H9 (cell line): ENCODE results near the gene RABGEF1. TPM values are rescaled to one million over a fixed set of nuclear protein-coding genes. Genes with fewer than 3 reads are reported as not detected.

ENCODE experiments used
- DNase-seq: peaks from one replicate; pipeline ENCODE4 v3.0.0-alpha.2; 2017
- H2AFZ ChIP-seq: one replicate; pipeline ENCODE4 v1.6.1; 2013; ENCODE audit warnings: mild to moderate bottlenecking, low read length, control low read depth, moderate library complexity
- H2AK5ac ChIP-seq: 2 replicates; pipeline ENCODE4 v1.6.1; 2013; ENCODE audit warnings: low read length, control low read depth, mixed read lengths; ENCODE audit not compliant: insufficient read length
- H2BK120ac ChIP-seq: one replicate; pipeline ENCODE4 v1.6.1; 2013; ENCODE audit warnings: low read depth, mild to moderate bottlenecking, low read length, control low read depth, inconsistent platforms; ENCODE audit not compliant: poor library complexity, severe bottlenecking
- H2BK12ac ChIP-seq: 2 replicates; pipeline ENCODE4 v1.6.1; 2013; ENCODE audit warnings: low read length, control low read depth, mixed read lengths, low read depth; ENCODE audit not compliant: insufficient read length
- H2BK15ac ChIP-seq: 2 replicates; pipeline ENCODE4 v1.6.1; 2013; ENCODE audit warnings: low read depth, low read length, control low read depth
- H2BK20ac ChIP-seq: one replicate; pipeline ENCODE4 v1.6.1; 2013; ENCODE audit warnings: low read depth, mild to moderate bottlenecking, low read length, control low read depth, inconsistent platforms; ENCODE audit not compliant: poor library complexity, severe bottlenecking
- H2BK5ac ChIP-seq: 2 replicates; pipeline ENCODE4 v1.6.1; 2013; ENCODE audit warnings: low read length, control low read depth, mixed read lengths; ENCODE audit not compliant: insufficient read length
- H3K14ac ChIP-seq: 2 replicates; pipeline ENCODE4 v1.6.1; 2013; ENCODE audit warnings: low read length, control low read depth; ENCODE audit not compliant: insufficient read depth
- H3K18ac ChIP-seq: 2 replicates; pipeline ENCODE4 v1.6.1; 2013; ENCODE audit warnings: low read depth, mild to moderate bottlenecking, mixed read lengths, low read length, control low read depth; ENCODE audit not compliant: insufficient read length
- H3K23ac ChIP-seq: 2 replicates; pipeline ENCODE4 v1.6.1; 2013; ENCODE audit warnings: low read length, control low read depth, mixed read lengths, low read depth; ENCODE audit not compliant: insufficient read length
- H3K23me2 ChIP-seq: 2 replicates; pipeline ENCODE4 v1.6.1; 2013; ENCODE audit warnings: low read depth, mild to moderate bottlenecking, mixed read lengths, low read length, control low read depth; ENCODE audit not compliant: insufficient read length, poor library complexity, severe bottlenecking
- H3K27ac ChIP-seq: 2 replicates; pipeline ENCODE4 v1.5.1; 2013; ENCODE audit warnings: low read length, control low read depth, mixed read lengths, low read depth; ENCODE audit not compliant: insufficient read length
- H3K27me3 ChIP-seq: 2 replicates; pipeline ENCODE4 v1.6.1; 2013; ENCODE audit warnings: low read length, control low read depth, inconsistent platforms; ENCODE audit not compliant: insufficient read depth
- H3K4ac ChIP-seq: 2 replicates; pipeline ENCODE4 v1.6.1; 2013; ENCODE audit warnings: low read depth, mild to moderate bottlenecking, control low read depth, inconsistent platforms, low read length, moderate library complexity
- H3K4me1 ChIP-seq: 2 replicates; pipeline ENCODE4 v1.6.1; 2013; ENCODE audit warnings: low read length, control low read depth, inconsistent platforms; ENCODE audit not compliant: insufficient read depth
- H3K4me2 ChIP-seq: 2 replicates; pipeline ENCODE4 v1.6.1; 2013; ENCODE audit warnings: low read length, control low read depth, mixed read lengths; ENCODE audit not compliant: insufficient read length, insufficient read depth
- H3K56ac ChIP-seq: 2 replicates; pipeline ENCODE4 v1.6.1; 2013; ENCODE audit warnings: low read depth, mild to moderate bottlenecking, mixed read lengths, low read length, control low read depth; ENCODE audit not compliant: insufficient read length
- H3K79me1 ChIP-seq: 2 replicates; pipeline ENCODE4 v1.6.1; 2013; ENCODE audit warnings: low read depth, mild to moderate bottlenecking, moderate library complexity, low read length, control low read depth, inconsistent platforms; ENCODE audit not compliant: insufficient read depth, poor library complexity, severe bottlenecking
- H3K79me2 ChIP-seq: 2 replicates; pipeline ENCODE4 v1.6.1; 2013; ENCODE audit warnings: low read length, control low read depth, inconsistent platforms; ENCODE audit not compliant: insufficient read depth
- H3K9ac ChIP-seq: 2 replicates; pipeline ENCODE4 v1.6.1; 2013; ENCODE audit warnings: low read length, control low read depth, mixed read lengths; ENCODE audit not compliant: insufficient read length; ENCODE audit errors: extremely low read depth
- H3K9me3 ChIP-seq: one replicate; pipeline ENCODE4 v1.6.1; 2013; ENCODE audit warnings: low read depth, low read length, inconsistent platforms; ENCODE audit not compliant: control insufficient read depth
- H3T11ph ChIP-seq: one replicate; pipeline ENCODE4 v1.6.1; 2013; ENCODE audit warnings: mild to moderate bottlenecking, low read length, control low read depth, inconsistent platforms
- H4K20me1 ChIP-seq: one replicate; pipeline ENCODE4 v1.6.1; 2013; ENCODE audit not compliant: control insufficient read depth, insufficient read length, insufficient read depth
- H4K5ac ChIP-seq: 2 replicates; pipeline ENCODE4 v1.6.1; 2013; ENCODE audit warnings: low read depth, mild to moderate bottlenecking, mixed read lengths, low read length, control low read depth; ENCODE audit not compliant: insufficient read length
- H4K8ac ChIP-seq: replicated peaks from 2 replicates; pipeline ENCODE4 v1.6.1; 2013; ENCODE audit warnings: low read length, control low read depth, mixed read lengths, low read depth; ENCODE audit not compliant: insufficient read length
- H4K91ac ChIP-seq: 2 replicates; pipeline ENCODE4 v1.6.1; 2013; ENCODE audit warnings: low read depth, mild to moderate bottlenecking, moderate library complexity, mixed read lengths, low read length, control low read depth; ENCODE audit not compliant: insufficient read length
- H3K27ac Mint-ChIP-seq, 3 experiments: 2 replicates in 2 of 3; 3 replicates in 1 of 3; pipeline ENCODE4 v1.8.0; 2020 to 2021; ENCODE audit warnings: mixed read lengths in 3 of 3, mild to moderate bottlenecking in 1 of 3, moderate library complexity in 1 of 3
- H3K27me3 Mint-ChIP-seq: 2 replicates; pipeline ENCODE4 v1.8.0; 2021; ENCODE audit warnings: low read depth, mild to moderate bottlenecking, moderate library complexity, mixed read lengths
- H3K36me3 Mint-ChIP-seq, 3 experiments: 2 replicates in 2 of 3; 3 replicates in 1 of 3; pipeline ENCODE4 v1.8.0; 2020 to 2021; ENCODE audit warnings: low read depth in 3 of 3, mixed read lengths in 3 of 3; ENCODE audit not compliant: insufficient read depth in 1 of 3
- H3K4me1 Mint-ChIP-seq, 2 experiments: 2 replicates each; pipeline ENCODE4 v1.8.0; 2020; ENCODE audit warnings: mixed read lengths in 2 of 2
- H3K4me3 Mint-ChIP-seq, 2 experiments: 2 replicates in 1 of 2; 3 replicates in 1 of 2; pipeline ENCODE4 v1.8.0; 2020 to 2021; ENCODE audit warnings: mild to moderate bottlenecking in 2 of 2, mixed read lengths in 2 of 2, moderate library complexity in 1 of 2
- H3K9me3 Mint-ChIP-seq, 2 experiments: 2 replicates in 1 of 2; 3 replicates in 1 of 2; pipeline ENCODE4 v1.8.0; 2020; ENCODE audit warnings: mild to moderate bottlenecking in 2 of 2, mixed read lengths in 2 of 2, moderate library complexity in 1 of 2
- CTCF ChIP-seq: fragments of 200-600 bp; sonication (generic); conservative IDR thresholded peaks from 3 replicates; pipeline ENCODE4 v1.8.0; 2021; ENCODE audit warnings: antibody characterized with exemption, mild to moderate bottlenecking
- WGBS: extraction: QIAGEN DNeasy Blood & Tissue Kit; methylation state at CpG from one replicate; pipeline ENCODE4 v1.1.7; 2013; ENCODE audit warnings: missing lambda C conversion rate, low lambda C conversion rate, mixed read lengths; ENCODE audit not compliant: insufficient read length; ENCODE audit errors: extremely low coverage; 5-methylcytosine and 5-hydroxymethylcytosine counted together
- total RNA-seq: library from RNA; stranded (reverse); gene quantifications from 2 replicates; pipeline ENCODE4 v1.2.1, GENCODE V29; 2021

The RABGEF1 gene
- total RNA-seq, 1 experiment from 2014 or later, result 17.3 TPM

GRCh38 chr7:66735850-66736249 is 4.7 kb upstream of the RABGEF1 start:
- WGBS, result no CpG with 5 or more reads among the region's 1 CpG
- Histone ChIP-seq H3K79me1 (no peaks in the 10 kb centered on the region), H3K56ac (no peak overlapping the region), H2BK120ac (no peak overlapping the region), H3K14ac (no peak overlapping the region), H4K20me1 (no peaks in the 10 kb centered on the region), H4K91ac (no peak overlapping the region), H2BK15ac (no peak overlapping the region), H3K27ac (no peak overlapping the region), H3K9me3 (no peaks in the 10 kb centered on the region), H3K79me2 (no peaks in the 10 kb centered on the region), H3K27me3 (no peaks in the 10 kb centered on the region), H2AFZ (no peak overlapping the region), H3K4me1 (no peaks in the 10 kb centered on the region; the same call in 1 of the 2 replicates), H3K23ac (no peak overlapping the region), H2AK5ac (no peak overlapping the region), H3K18ac (no peak overlapping the region), H3K4ac (no peak overlapping the region), H4K8ac (no peak overlapping the region), H3K4me2 (no peak overlapping the region), H2BK12ac (no peak overlapping the region), H2BK5ac (no peak overlapping the region), H4K5ac (no peak overlapping the region), H3T11ph (no peak overlapping the region), H3K23me2 (no peaks in the 10 kb centered on the region), H2BK20ac (no peak overlapping the region), H3K9ac (no peak overlapping the region)
- Mint-ChIP-seq H3K27me3 (peaks cover 2% of the 10 kb centered on the region), H3K27ac (no peak overlapping the region), H3K4me1 (peaks cover 6 to 10% of the 10 kb centered on the region in 2 experiments; a peak in 3 of 4 replicates), H3K9me3 (peaks cover 14 to 20% of the 10 kb centered on the region in 2 experiments), H3K4me3 (no peak overlapping the region), H3K36me3 (peaks cover 19 to 27% (median 27%) of the 10 kb centered on the region in 3 experiments)
- no peak for DNase-seq
- TF ChIP-seq CTCF, result no peak
